ENCODE measurements around the gene GALNT15.

The GALNT15 gene

GRCh38 chr3:16231983-16232382 lies 57.5 kb downstream of the GALNT15 start:
- no peak overlapping the region for H3K27ac ChIP-seq (ENCODE audit: low read length)
- H3K4me2 ChIP-seq (ENCODE audit: low read length) = no peak overlapping the region
- no peaks in the 10 kb centered on the region for H3K27me3 ChIP-seq (ENCODE audit: low read depth, low read length)
- H3K4me1 ChIP-seq (ENCODE audit: low read length) = no peaks in the 10 kb centered on the region
- H3K4me3 ChIP-seq (ENCODE audit: low read length) = no peak overlapping the region
- H3K36me3 ChIP-seq (replicated peaks; ENCODE audit: low read depth, low read length) = no peaks in the 10 kb centered on the region
- no peak overlapping the region for H3K9ac ChIP-seq (ENCODE audit: low read length)
- no peaks in the 10 kb centered on the region for H3K9me3 ChIP-seq (ENCODE audit: insufficient read depth, low read length)
- no peaks in the 10 kb centered on the region for H4K20me1 ChIP-seq (ENCODE audit: insufficient read depth, low read length)
- TF ChIP-seq EZH2phosphoT487 (IDR thresholded peaks at IDR 0.05; ENCODE audit: low read depth) (no peak), CTCF (IDR thresholded peaks at IDR 0.05; ENCODE audit: low read depth, low read length) (no peak)
- no peaks in the 10 kb centered on the region for H3K79me2 ChIP-seq (ENCODE audit: low read length)
- H2AFZ ChIP-seq (ENCODE audit: low read depth, low read length) = no peak overlapping the region

DNA sequence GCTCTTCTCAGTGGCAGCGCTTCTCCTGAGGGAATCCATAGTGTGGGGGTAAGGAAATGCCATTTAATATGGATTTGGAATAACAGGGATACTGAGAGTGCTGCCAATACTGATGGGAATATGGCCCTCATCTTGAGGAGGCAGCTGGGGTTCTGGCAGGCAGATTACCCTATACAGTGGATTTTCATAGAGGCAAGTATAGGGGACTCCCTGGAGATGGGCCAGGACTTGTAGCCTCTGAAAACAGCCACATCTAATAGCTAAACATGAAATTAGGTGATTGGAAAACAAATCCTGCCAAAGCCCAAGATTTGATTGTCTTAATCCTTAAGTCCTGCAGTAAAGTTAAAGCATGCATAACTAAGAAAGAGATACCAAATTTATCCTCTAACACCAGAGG lies 59.3 kb downstream of the GALNT15 start:
- no peaks in the 10 kb centered on the region for H3K79me2 ChIP-seq (ENCODE audit: low read length)
- no peak overlapping the region for H3K4me3 ChIP-seq (ENCODE audit: low read length)
- no peak overlapping the region for H2AFZ ChIP-seq (ENCODE audit: low read depth, low read length)
- H3K4me2 ChIP-seq (ENCODE audit: low read length) = no peak overlapping the region
- peaks cover 1% of the 10 kb centered on the region for H3K4me1 ChIP-seq (ENCODE audit: low read length)
- no peaks in the 10 kb centered on the region for H3K9me3 ChIP-seq (ENCODE audit: insufficient read depth, low read length)
- H3K27ac ChIP-seq (ENCODE audit: low read length) = no peak overlapping the region
- H3K27me3 ChIP-seq (ENCODE audit: low read depth, low read length) = no peaks in the 10 kb centered on the region
- H4K20me1 ChIP-seq (ENCODE audit: insufficient read depth, low read length) = no peaks in the 10 kb centered on the region
- no peak for TF ChIP-seq EZH2phosphoT487 (IDR thresholded peaks at IDR 0.05; ENCODE audit: low read depth)
- no peak for TF ChIP-seq CTCF (IDR thresholded peaks at IDR 0.05; ENCODE audit: low read depth, low read length)
- no peak overlapping the region for H3K9ac ChIP-seq (ENCODE audit: low read length)
- H3K36me3 ChIP-seq (replicated peaks; ENCODE audit: low read depth, low read length) = no peaks in the 10 kb centered on the region

DNA sequence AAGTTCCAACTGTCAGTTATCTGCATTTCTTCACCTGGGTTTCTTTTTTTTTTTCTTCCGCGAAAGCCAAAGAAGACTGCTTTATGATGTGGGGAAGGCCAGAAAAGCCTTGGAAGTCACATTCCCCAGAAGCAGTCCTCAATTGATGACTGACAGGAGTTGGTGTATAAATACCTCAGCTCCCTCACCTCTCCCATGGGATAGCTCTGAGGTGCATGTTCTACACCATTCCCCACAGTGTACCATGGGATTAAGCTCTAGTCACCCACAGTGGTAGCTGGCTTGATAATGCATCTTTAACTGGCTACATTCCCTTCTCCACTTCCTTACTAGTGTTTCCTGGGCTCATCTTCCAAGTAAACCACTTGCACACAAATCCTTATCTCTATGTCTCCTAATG lies 59.8 kb downstream of the GALNT15 start:
- Histone ChIP-seq H3K4me1 (ENCODE audit: low read length) (peaks cover 6% of the 10 kb centered on the region), H4K20me1 (ENCODE audit: insufficient read depth, low read length) (no peaks in the 10 kb centered on the region), H3K4me2 (ENCODE audit: low read length) (no peak overlapping the region), H3K4me3 (ENCODE audit: low read length) (no peak overlapping the region), H3K36me3 (replicated peaks; ENCODE audit: low read depth, low read length) (no peaks in the 10 kb centered on the region), H3K79me2 (ENCODE audit: low read length) (no peaks in the 10 kb centered on the region), H3K9me3 (ENCODE audit: insufficient read depth, low read length) (no peaks in the 10 kb centered on the region), H3K27ac (ENCODE audit: low read length) (no peak overlapping the region), H3K9ac (ENCODE audit: low read length) (no peak overlapping the region), H3K27me3 (ENCODE audit: low read depth, low read length) (no peaks in the 10 kb centered on the region), H2AFZ (ENCODE audit: low read depth, low read length) (no peak overlapping the region)
- no peak for TF ChIP-seq CTCF (IDR thresholded peaks at IDR 0.05; ENCODE audit: low read depth, low read length)
- TF ChIP-seq EZH2phosphoT487 (IDR thresholded peaks at IDR 0.05; ENCODE audit: low read depth) = no peak

DNA sequence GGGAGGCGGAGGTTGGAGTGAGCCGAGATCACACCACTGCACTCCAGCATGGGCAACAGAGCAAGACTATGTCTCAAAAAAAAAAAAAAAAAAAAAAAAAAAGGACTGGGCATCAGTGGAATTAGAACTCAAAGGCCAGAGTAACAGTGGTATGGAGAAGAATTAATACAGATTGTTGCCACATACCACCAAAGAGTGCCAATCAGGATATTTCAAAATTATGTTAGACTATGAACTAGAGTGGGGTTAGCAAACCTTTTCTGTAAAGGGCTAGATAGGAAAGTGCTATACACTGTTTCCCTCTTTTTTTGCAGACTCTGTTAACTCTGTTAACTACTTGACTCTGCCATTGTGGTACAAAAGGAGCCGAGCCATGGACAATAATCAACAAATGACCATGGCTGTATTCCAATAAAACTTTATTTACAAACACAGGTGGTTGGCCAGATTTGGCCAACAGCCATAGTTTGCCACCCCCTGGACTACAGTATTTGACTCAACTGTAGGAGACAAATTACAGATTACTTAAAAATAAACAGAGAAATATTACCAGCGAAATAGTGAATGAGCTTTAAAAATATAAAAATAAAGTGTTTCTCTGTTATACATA lies 61.7 kb downstream of the GALNT15 start:
- Histone ChIP-seq H3K9me3 (ENCODE audit: insufficient read depth, low read length) (no peaks in the 10 kb centered on the region), H3K36me3 (replicated peaks; ENCODE audit: low read depth, low read length) (no peaks in the 10 kb centered on the region), H3K27ac (ENCODE audit: low read length) (no peak overlapping the region), H3K27me3 (ENCODE audit: low read depth, low read length) (no peaks in the 10 kb centered on the region), H2AFZ (ENCODE audit: low read depth, low read length) (no peak overlapping the region), H3K9ac (ENCODE audit: low read length) (no peak overlapping the region), H3K4me2 (ENCODE audit: low read length) (no peak overlapping the region), H3K4me1 (ENCODE audit: low read length) (peaks cover 7% of the 10 kb centered on the region), H4K20me1 (ENCODE audit: insufficient read depth, low read length) (no peaks in the 10 kb centered on the region), H3K4me3 (ENCODE audit: low read length) (no peak overlapping the region), H3K79me2 (ENCODE audit: low read length) (no peaks in the 10 kb centered on the region)
- TF ChIP-seq EZH2phosphoT487 (IDR thresholded peaks at IDR 0.05; ENCODE audit: low read depth) (no peak), CTCF (IDR thresholded peaks at IDR 0.05; ENCODE audit: low read depth, low read length) (no peak)
